ENCODE results near the gene SPECC1.
"Not testable (repeated sequence)": the region's sequence is repeated elsewhere in the genome, so short reads cannot be mapped to it uniquely, and the experiment has no call there.

Gene SPECC1

GRCh38 chr17:20236578-20237227 is 227.5 kb downstream of the SPECC1 start:
- DNase-seq (ENCODE audit: low read depth): no peak

- DNase-seq (ENCODE audit: low read depth): not testable (repeated sequence)
Observed at GRCh38 chr17:20239776-20240175, 230.6 kb downstream of the SPECC1 start.

GRCh38 chr17:20241855-20242254 is 232.7 kb downstream of the SPECC1 start:
- DNase-seq (ENCODE audit: low read depth): no peak

GRCh38 chr17:20242271-20242670 is 233.1 kb downstream of the SPECC1 start:
- no peak for DNase-seq (ENCODE audit: low read depth)

- DNase-seq (ENCODE audit: low read depth): no peak
Observed at GRCh38 chr17:20243524-20243923, 234.4 kb downstream of the SPECC1 start.

GRCh38 chr17:20244671-20245070 is 235.5 kb downstream of the SPECC1 start:
- no peak for DNase-seq (ENCODE audit: low read depth)

- DNase-seq (ENCODE audit: low read depth): no peak
Observed at GRCh38 chr17:20246692-20247091, 237.5 kb downstream of the SPECC1 start.

GRCh38 chr17:20253323-20253722 is 244.2 kb downstream of the SPECC1 start:
- no peak for DNase-seq (ENCODE audit: low read depth)

- DNase-seq (ENCODE audit: low read depth): no peak
Observed at GRCh38 chr17:20254541-20254940, 245.4 kb downstream of the SPECC1 start.

GRCh38 chr17:20256144-20256543 is 247.0 kb downstream of the SPECC1 start:
- DNase-seq (ENCODE audit: low read depth): no peak

GRCh38 chr17:20257008-20257407 is 247.8 kb downstream of the SPECC1 start:
- no peak for DNase-seq (ENCODE audit: low read depth)

GRCh38 chr17:20257798-20258197 is 248.6 kb downstream of the SPECC1 start:
- DNase-seq (ENCODE audit: low read depth): no peak

- no peak for DNase-seq (ENCODE audit: low read depth)
Observed at GRCh38 chr17:20259668-20260067, 250.5 kb downstream of the SPECC1 start.

- no peak for DNase-seq (ENCODE audit: low read depth)
Observed at GRCh38 chr17:20260268-20260667, 251.1 kb downstream of the SPECC1 start.

GRCh38 chr17:20262226-20263114 is 253.3 kb downstream of the SPECC1 start:
- DNase-seq (ENCODE audit: low read depth): no peak

- not testable (repeated sequence) for DNase-seq (ENCODE audit: low read depth)
Observed at GRCh38 chr17:20263115-20263433, 253.9 kb downstream of the SPECC1 start.

- DNase-seq (ENCODE audit: low read depth): peak; percentile 11
Observed at GRCh38 chr17:20263595-20263994, 254.4 kb downstream of the SPECC1 start.

GRCh38 chr17:20264996-20265395 is 255.8 kb downstream of the SPECC1 start:
- no peak for DNase-seq (ENCODE audit: low read depth)

GRCh38 chr17:20266806-20267458 is 257.8 kb downstream of the SPECC1 start:
- peak; percentile 58 for DNase-seq (ENCODE audit: low read depth)

- no peak for DNase-seq (ENCODE audit: low read depth)
Observed at GRCh38 chr17:20267459-20267842, 258.3 kb downstream of the SPECC1 start.

GRCh38 chr17:20270369-20270768 is 261.2 kb downstream of the SPECC1 start:
- DNase-seq (ENCODE audit: low read depth): no peak

GRCh38 chr17:20271011-20271610 is 262.0 kb downstream of the SPECC1 start:
- no peak for DNase-seq (ENCODE audit: low read depth)
